MCF 10A (cell line): ENCODE data around the gene GLMP. TPM values are rescaled to one million over a fixed set of nuclear protein-coding genes. Genes with fewer than 3 reads are reported as not detected.

Source experiments
- total RNA-seq: library from RNA; stranded (reverse); gene quantifications from 2 replicates; pipeline ENCODE4 v1.2.3, GENCODE V29; 2022

GLMP gene
- total RNA-seq, 1 experiment from 2014 or later: 12.9 TPM

Other genes starting within 250 kb of the GLMP start
- gene UBQLN4, start 241.9 kb downstream of the GLMP start, total RNA-seq: 49.0 and 51.4 TPM in 2 replicates
- gene LAMTOR2, start 240.9 kb downstream of the GLMP start, total RNA-seq: 88.1 and 104 TPM in 2 replicates
- 1.6 and 5.5 TPM in 2 replicates for gene RAB25, start 234.5 kb downstream of the GLMP start, total RNA-seq
- gene MEX3A, start 213.2 kb downstream of the GLMP start, total RNA-seq: 0.88 and 0.91 TPM in 2 replicates
- gene LMNA, start 181.0 kb downstream of the GLMP start, total RNA-seq: 620 and 716 TPM in 2 replicates
- 1.5 and 4.7 TPM in 2 replicates for gene SEMA4A, start 142.1 kb downstream of the GLMP start, total RNA-seq
- 28.7 and 32.3 TPM in 2 replicates for gene SLC25A44, start 101.6 kb downstream of the GLMP start, total RNA-seq
- gene PMF1, start 82.7 kb downstream of the GLMP start, total RNA-seq: 51.0 and 77.7 TPM in 2 replicates
- 1.9 and 2.6 TPM in 2 replicates for gene BGLAP, start 53.5 kb downstream of the GLMP start, total RNA-seq
- gene PAQR6, start 47.6 kb downstream of the GLMP start, total RNA-seq: 21.5 and 29.2 TPM in 2 replicates
- 118 and 140 TPM in 2 replicates for gene SMG5, start 12.9 kb downstream of the GLMP start, total RNA-seq
- 8.1 and 12.5 TPM in 2 replicates for gene TMEM79, start 11.4 kb downstream of the GLMP start, total RNA-seq
- gene VHLL, start 3.6 kb upstream of the GLMP start, total RNA-seq: 0.49 TPM in 1 of 2 replicates, not detected in the other
- gene CCT3, start 42.6 kb upstream of the GLMP start, total RNA-seq: 495 and 574 TPM in 2 replicates
- 1.8 and 3.6 TPM in 2 replicates for gene TSACC, start 42.8 kb upstream of the GLMP start, total RNA-seq
- not detected in 2 replicates for gene RHBG, start 73.5 kb upstream of the GLMP start, total RNA-seq
- gene MEF2D, start 205.1 kb upstream of the GLMP start, total RNA-seq: 113 and 131 TPM in 2 replicates